ENCODE results near the gene IGSF5. TPM values are rescaled to one million over a fixed set of nuclear protein-coding genes. Genes with fewer than 3 reads are reported as not detected.

IGSF5 gene
- total and polyA plus RNA-seq, 4 donors: 0.03 to 0.08 TPM; not detected in 2

DNA sequence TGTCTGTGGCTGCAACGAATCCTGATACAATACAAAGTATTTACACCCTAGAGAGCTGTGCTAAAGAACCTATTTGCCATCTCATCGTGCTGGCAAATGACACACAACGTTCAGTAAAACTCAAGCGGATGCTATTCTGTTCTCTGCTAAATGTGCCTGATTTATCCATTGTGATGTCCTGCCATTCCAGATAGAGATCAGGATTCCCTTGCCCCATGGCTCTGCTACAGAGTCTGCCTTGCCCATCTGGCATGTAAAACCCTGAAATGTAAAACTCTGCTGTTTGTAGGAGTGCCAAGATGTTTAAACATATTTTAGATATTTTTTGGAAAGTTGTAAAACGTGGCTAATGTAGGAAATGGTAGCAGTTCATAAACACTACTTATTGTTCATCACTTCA lies 20.0 kb upstream of the IGSF5 start:
- Histone ChIP-seq H3K9me3 (ENCODE audit: control insufficient read depth in 4 of 4, low read length in 3 of 4) (no peaks in the 10 kb centered on the region), H3K27ac (ENCODE audit: low read depth in 1 of 2, low read length in 2 of 2) (no peak overlapping the region), H3K4me1 (ENCODE audit: control insufficient read depth in 4 of 4, insufficient read depth in 4 of 4, low read length in 3 of 4) (no peaks in the 10 kb centered on the region), H3K36me3 (ENCODE audit: control insufficient read depth in 4 of 4, insufficient read depth in 3 of 4, low read depth in 1 of 4, low read length in 3 of 4) (no peaks in the 10 kb centered on the region), H3K4me3 (ENCODE audit: low read depth in 1 of 3, low read length in 3 of 3) (no peak overlapping the region), H3K27me3 (ENCODE audit: control insufficient read depth in 4 of 4, insufficient read depth in 4 of 4, low read length in 3 of 4) (no peaks in the 10 kb centered on the region), H3K9ac (ENCODE audit: low read depth in 1 of 2, low read length in 2 of 2) (no peak overlapping the region)
- WGBS: 74% methylated on average over 5 of the region's 5 CpGs
- no peak for DNase-seq (ENCODE audit: low spot score)
- no peak for TF ChIP-seq HNF4A (conservative IDR thresholded peaks at IDR 0.05)
- TF ChIP-seq RAD21 (IDR thresholded peaks at IDR 0.05): no peak

DNA sequence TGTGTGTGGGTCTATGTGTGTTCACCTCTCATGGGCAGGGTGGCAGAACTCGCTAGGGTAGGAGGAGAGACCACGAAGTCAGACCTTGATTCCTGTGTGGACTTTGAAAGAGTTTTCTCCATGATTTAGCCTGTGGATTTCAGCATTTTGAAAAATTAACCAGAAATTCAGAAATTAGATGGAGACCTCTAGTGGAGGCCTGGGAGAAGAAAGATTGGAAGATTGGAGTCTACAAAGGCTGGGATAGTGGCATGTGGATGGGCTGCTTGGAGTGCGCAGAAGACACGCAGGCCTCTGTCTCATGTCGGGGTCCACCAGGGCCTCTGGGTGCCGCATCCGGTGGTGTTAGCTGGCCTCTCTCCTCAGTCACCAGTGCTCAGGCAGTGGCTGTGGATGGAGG lies 18.9 kb upstream of the IGSF5 start:
- no peak overlapping the region for H3K9ac ChIP-seq (ENCODE audit: low read depth in 1 of 2, low read length in 2 of 2)
- TF ChIP-seq EGR1 (IDR thresholded peaks at IDR 0.05; ENCODE audit: low read depth in 2 of 2): no peak
- TF ChIP-seq, protein P1, sequence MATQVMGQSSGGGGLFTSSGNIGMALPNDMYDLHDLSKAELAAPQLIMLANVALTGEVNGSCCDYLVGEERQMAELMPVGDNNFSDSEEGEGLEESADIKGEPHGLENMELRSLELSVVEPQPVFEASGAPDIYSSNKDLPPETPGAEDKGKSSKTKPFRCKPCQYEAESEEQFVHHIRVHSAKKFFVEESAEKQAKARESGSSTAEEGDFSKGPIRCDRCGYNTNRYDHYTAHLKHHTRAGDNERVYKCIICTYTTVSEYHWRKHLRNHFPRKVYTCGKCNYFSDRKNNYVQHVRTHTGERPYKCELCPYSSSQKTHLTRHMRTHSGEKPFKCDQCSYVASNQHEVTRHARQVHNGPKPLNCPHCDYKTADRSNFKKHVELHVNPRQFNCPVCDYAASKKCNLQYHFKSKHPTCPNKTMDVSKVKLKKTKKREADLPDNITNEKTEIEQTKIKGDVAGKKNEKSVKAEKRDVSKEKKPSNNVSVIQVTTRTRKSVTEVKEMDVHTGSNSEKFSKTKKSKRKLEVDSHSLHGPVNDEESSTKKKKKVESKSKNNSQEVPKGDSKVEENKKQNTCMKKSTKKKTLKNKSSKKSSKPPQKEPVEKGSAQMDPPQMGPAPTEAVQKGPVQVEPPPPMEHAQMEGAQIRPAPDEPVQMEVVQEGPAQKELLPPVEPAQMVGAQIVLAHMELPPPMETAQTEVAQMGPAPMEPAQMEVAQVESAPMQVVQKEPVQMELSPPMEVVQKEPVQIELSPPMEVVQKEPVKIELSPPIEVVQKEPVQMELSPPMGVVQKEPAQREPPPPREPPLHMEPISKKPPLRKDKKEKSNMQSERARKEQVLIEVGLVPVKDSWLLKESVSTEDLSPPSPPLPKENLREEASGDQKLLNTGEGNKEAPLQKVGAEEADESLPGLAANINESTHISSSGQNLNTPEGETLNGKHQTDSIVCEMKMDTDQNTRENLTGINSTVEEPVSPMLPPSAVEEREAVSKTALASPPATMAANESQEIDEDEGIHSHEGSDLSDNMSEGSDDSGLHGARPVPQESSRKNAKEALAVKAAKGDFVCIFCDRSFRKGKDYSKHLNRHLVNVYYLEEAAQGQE (IDR thresholded peaks at IDR 0.05): no peak
- no peak for TF ChIP-seq HNF4G (IDR thresholded peaks at IDR 0.05)
- TF ChIP-seq, protein P2, sequence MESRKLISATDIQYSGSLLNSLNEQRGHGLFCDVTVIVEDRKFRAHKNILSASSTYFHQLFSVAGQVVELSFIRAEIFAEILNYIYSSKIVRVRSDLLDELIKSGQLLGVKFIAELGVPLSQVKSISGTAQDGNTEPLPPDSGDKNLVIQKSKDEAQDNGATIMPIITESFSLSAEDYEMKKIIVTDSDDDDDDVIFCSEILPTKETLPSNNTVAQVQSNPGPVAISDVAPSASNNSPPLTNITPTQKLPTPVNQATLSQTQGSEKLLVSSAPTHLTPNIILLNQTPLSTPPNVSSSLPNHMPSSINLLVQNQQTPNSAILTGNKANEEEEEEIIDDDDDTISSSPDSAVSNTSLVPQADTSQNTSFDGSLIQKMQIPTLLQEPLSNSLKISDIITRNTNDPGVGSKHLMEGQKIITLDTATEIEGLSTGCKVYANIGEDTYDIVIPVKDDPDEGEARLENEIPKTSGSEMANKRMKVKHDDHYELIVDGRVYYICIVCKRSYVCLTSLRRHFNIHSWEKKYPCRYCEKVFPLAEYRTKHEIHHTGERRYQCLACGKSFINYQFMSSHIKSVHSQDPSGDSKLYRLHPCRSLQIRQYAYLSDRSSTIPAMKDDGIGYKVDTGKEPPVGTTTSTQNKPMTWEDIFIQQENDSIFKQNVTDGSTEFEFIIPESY (IDR thresholded peaks at IDR 0.05): no peak
- TF ChIP-seq NR2F2 (IDR thresholded peaks at IDR 0.05): no peak
- 89% methylated on average over 7 of the region's 7 CpGs for WGBS
- no peaks in the 10 kb centered on the region for H3K27me3 ChIP-seq (ENCODE audit: control insufficient read depth in 4 of 4, insufficient read depth in 4 of 4, low read length in 3 of 4)
- no peak overlapping the region for H3K4me3 ChIP-seq (ENCODE audit: low read depth in 1 of 3, low read length in 3 of 3)
- H3K27ac ChIP-seq (ENCODE audit: low read depth in 1 of 2, low read length in 2 of 2): no peak overlapping the region
- no peak for DNase-seq (ENCODE audit: low spot score)
- H3K4me1 ChIP-seq (ENCODE audit: control insufficient read depth in 4 of 4, insufficient read depth in 4 of 4, low read length in 3 of 4): no peaks in the 10 kb centered on the region
- H3K36me3 ChIP-seq (ENCODE audit: control insufficient read depth in 4 of 4, insufficient read depth in 3 of 4, low read depth in 1 of 4, low read length in 3 of 4): no peaks in the 10 kb centered on the region
- H3K9me3 ChIP-seq (ENCODE audit: control insufficient read depth in 4 of 4, low read length in 3 of 4): no peaks in the 10 kb centered on the region

DNA sequence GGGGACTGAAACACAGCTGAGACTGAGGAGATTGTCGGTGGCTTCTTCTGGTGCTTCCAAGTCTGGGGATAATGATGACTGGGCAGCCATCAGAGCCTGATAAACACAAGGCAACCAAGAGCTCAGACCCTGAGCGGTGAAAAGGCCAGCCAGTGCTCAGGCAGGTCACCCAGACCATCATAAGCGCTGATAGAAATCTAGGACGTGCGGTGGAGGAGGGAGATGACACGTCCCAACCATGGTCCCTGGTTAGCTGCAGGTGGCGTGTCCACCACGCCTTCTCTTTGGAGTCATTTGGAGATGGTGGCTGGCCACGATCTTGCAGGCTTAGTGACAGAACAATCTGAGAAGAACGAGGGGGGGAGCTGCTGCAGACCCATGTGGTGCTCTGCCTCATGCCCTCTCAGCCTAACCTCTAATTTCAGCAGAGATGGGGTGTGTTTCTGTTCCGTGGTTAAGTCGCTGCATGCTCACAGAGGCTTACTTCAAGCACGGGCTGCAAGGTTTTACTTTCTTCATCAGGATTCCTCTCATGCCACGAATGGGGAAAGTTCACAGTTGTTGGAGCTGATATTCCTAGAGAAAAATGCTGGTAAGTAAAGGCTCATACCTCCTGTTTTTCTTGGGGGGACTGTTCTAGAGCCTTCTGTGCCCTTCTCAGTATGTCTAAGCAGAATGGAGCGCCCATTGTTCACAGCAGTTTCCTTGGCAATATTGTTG lies 17.4 kb upstream of the IGSF5 start:
- H3K4me3 ChIP-seq (ENCODE audit: low read depth in 1 of 3, low read length in 3 of 3): no peak overlapping the region
- TF ChIP-seq SP1 (IDR thresholded peaks at IDR 0.05) (no peak), FOXA2 (IDR thresholded peaks at IDR 0.05) (no peak)
- TF ChIP-seq, protein P3, sequence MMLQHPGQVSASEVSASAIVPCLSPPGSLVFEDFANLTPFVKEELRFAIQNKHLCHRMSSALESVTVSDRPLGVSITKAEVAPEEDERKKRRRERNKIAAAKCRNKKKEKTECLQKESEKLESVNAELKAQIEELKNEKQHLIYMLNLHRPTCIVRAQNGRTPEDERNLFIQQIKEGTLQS (IDR thresholded peaks at IDR 0.05): no peak
- H3K9me3 ChIP-seq (ENCODE audit: control insufficient read depth in 4 of 4, low read length in 3 of 4): no peaks in the 10 kb centered on the region
- no peak for DNase-seq (ENCODE audit: low spot score)
- peaks cover 0 to 3% (median 0%) of the 10 kb centered on the region in 4 donors for H3K27me3 ChIP-seq (ENCODE audit: control insufficient read depth in 4 of 4, insufficient read depth in 4 of 4, low read length in 3 of 4)
- no peaks in the 10 kb centered on the region for H3K4me1 ChIP-seq (ENCODE audit: control insufficient read depth in 4 of 4, insufficient read depth in 4 of 4, low read length in 3 of 4)
- no peak overlapping the region for H3K27ac ChIP-seq (ENCODE audit: low read depth in 1 of 2, low read length in 2 of 2)
- 76% methylated on average over 15 of the region's 15 CpGs for WGBS
- no peak overlapping the region for H3K9ac ChIP-seq (ENCODE audit: low read depth in 1 of 2, low read length in 2 of 2)
- no peaks in the 10 kb centered on the region for H3K36me3 ChIP-seq (ENCODE audit: control insufficient read depth in 4 of 4, insufficient read depth in 3 of 4, low read depth in 1 of 4, low read length in 3 of 4)
